SU-DHL-6 (cell line): ENCODE measurements around the gene TBX6.

Experiments
- H2AFZ ChIP-seq: fragments of 200-600 bp; sonication (generic); 2 replicates; pipeline ENCODE4 v1.6.1; 2014; ENCODE audit warnings: low read depth, mild to moderate bottlenecking, moderate library complexity, mixed read lengths, antibody characterized with exemption, low read length; ENCODE audit not compliant: severe bottlenecking
- H3F3A ChIP-seq: fragments of 200-600 bp; shearing (Covaris generic); 2 replicates; pipeline ENCODE4 v1.6.0; 2016; ENCODE audit warnings: antibody characterized with exemption, mild to moderate bottlenecking; ENCODE audit not compliant: insufficient read depth
- H3K27ac ChIP-seq: fragments of 200-600 bp; sonication (generic); 2 replicates; pipeline ENCODE4 v1.5.1; 2016; ENCODE audit warnings: low read depth, mild to moderate bottlenecking, low read length, moderate library complexity, mixed read lengths
- H3K27me3 ChIP-seq: fragments of 200-600 bp; sonication (generic), shearing (Covaris generic); 2 replicates; pipeline ENCODE4 v1.6.0; 2014; ENCODE audit warnings: mild to moderate bottlenecking, low read length
- H3K36me3 ChIP-seq: fragments of 200-600 bp; sonication (generic); 2 replicates; pipeline ENCODE4 v1.6.1; 2014; ENCODE audit warnings: mild to moderate bottlenecking, low read length, mixed read lengths
- H3K4me2 ChIP-seq: fragments of 300-600, 200-600 bp; shearing (Covaris generic), sonication (generic); 2 replicates; pipeline ENCODE4 v1.6.0; 2014; ENCODE audit warnings: low read length, low read depth, mild to moderate bottlenecking; ENCODE audit not compliant: poor library complexity, severe bottlenecking
- H3K4me3 ChIP-seq: fragments of 200-600 bp; sonication (generic); 2 replicates; pipeline ENCODE4 v1.5.1; 2014; ENCODE audit warnings: antibody characterized with exemption, low read length, mild to moderate bottlenecking, mixed read lengths; ENCODE audit not compliant: insufficient read depth, poor library complexity, severe bottlenecking
- H3K79me2 ChIP-seq: fragments of 200-600 bp; sonication (generic); 2 replicates; pipeline ENCODE4 v1.6.1; 2014; ENCODE audit warnings: mild to moderate bottlenecking, low read length, moderate library complexity; ENCODE audit not compliant: insufficient read depth
- H3K9ac ChIP-seq: fragments of 200-600 bp; sonication (generic); 2 replicates; pipeline ENCODE4 v1.7.0; 2014; ENCODE audit warnings: mild to moderate bottlenecking, low read length
- H3K9me2 ChIP-seq: fragments of 200-600 bp; sonication (generic); replicated peaks from 2 replicates; pipeline ENCODE4 v1.6.1; 2014; ENCODE audit warnings: low read length; ENCODE audit not compliant: insufficient read depth
- H3K9me3 ChIP-seq: fragments of 200-600 bp; sonication (generic); 2 replicates; pipeline ENCODE4 v1.6.1; 2014; ENCODE audit warnings: low read length, mixed read lengths; ENCODE audit not compliant: insufficient read depth
- H4K20me1 ChIP-seq: fragments of 200-600 bp; sonication (generic); 2 replicates; pipeline ENCODE4 v1.6.1; 2014; ENCODE audit warnings: low read depth, mild to moderate bottlenecking, antibody characterized with exemption, low read length, moderate library complexity, mixed read lengths
- CTCF ChIP-seq: fragments of 200-600 bp; sonication (generic); IDR thresholded peaks from one replicate; pipeline ENCODE4 v1.5.1; 2017; ENCODE audit warnings: antibody characterized with exemption, mild to moderate bottlenecking, low read length, moderate library complexity; ENCODE audit not compliant: insufficient read depth, poor library complexity, severe bottlenecking
- EZH2phosphoT487 ChIP-seq: fragments of 200-600 bp; sonication (generic), shearing (Covaris generic); conservative IDR thresholded peaks from 2 replicates; pipeline ENCODE4 v1.6.1; 2018; ENCODE audit warnings: mild to moderate bottlenecking, antibody characterized with exemption, low read length, moderate library complexity, mixed read lengths

Gene TBX6

GRCh38 chr16:30054451-30054850, 37.3 kb downstream of the TBX6 start:
- Histone ChIP-seq H3K79me2 (no peaks in the 10 kb centered on the region), H4K20me1 (no peaks in the 10 kb centered on the region), H3K4me2 (no peak overlapping the region), H3K9ac (no peak overlapping the region), H3K9me3 (no peaks in the 10 kb centered on the region), H3K4me3 (no peak overlapping the region), H3F3A (no peaks in the 10 kb centered on the region; the same call in 1 of the 2 replicates), H3K27me3 (no peaks in the 10 kb centered on the region), H2AFZ (no peak overlapping the region), H3K27ac (no peak overlapping the region), H3K9me2 (no peaks in the 10 kb centered on the region), H3K36me3 (no peaks in the 10 kb centered on the region)
- TF ChIP-seq CTCF (no peak), EZH2phosphoT487 (no peak)

GRCh38 chr16:30053376-30054015, 38.2 kb downstream of the TBX6 start:
- Histone ChIP-seq H2AFZ (peak overlapping the region; percentile 89), H3K4me3 (peak overlapping the region; percentile 65), H3K9me3 (no peaks in the 10 kb centered on the region), H3K27me3 (no peaks in the 10 kb centered on the region), H3K79me2 (no peaks in the 10 kb centered on the region), H3F3A (no peaks in the 10 kb centered on the region; the same call in 1 of the 2 replicates), H3K36me3 (no peaks in the 10 kb centered on the region), H3K9ac (peak overlapping the region; percentile 70), H4K20me1 (no peaks in the 10 kb centered on the region), H3K27ac (no peak overlapping the region), H3K9me2 (no peaks in the 10 kb centered on the region), H3K4me2 (peak overlapping the region; percentile 97)
- TF ChIP-seq EZH2phosphoT487 (no peak), CTCF (no peak)

GRCh38 chr16:30052671-30053372, 38.9 kb downstream of the TBX6 start:
- no peaks in the 10 kb centered on the region for H3K27me3 ChIP-seq
- H3K9ac ChIP-seq, result peak overlapping the region; percentile 70
- H3K4me3 ChIP-seq, result peak overlapping the region; percentile 65
- H4K20me1 ChIP-seq, result no peaks in the 10 kb centered on the region
- no peaks in the 10 kb centered on the region for H3K79me2 ChIP-seq
- peak overlapping the region; percentile 69 for H3K27ac ChIP-seq
- H3K9me2 ChIP-seq, result no peaks in the 10 kb centered on the region
- H3K36me3 ChIP-seq, result no peaks in the 10 kb centered on the region
- TF ChIP-seq CTCF, result no peak
- TF ChIP-seq EZH2phosphoT487, result no peak
- peak overlapping the region; percentile 97 for H3K4me2 ChIP-seq
- H3F3A ChIP-seq, result no peaks in the 10 kb centered on the region; the same call in 1 of the 2 replicates
- H3K9me3 ChIP-seq, result no peaks in the 10 kb centered on the region
- H2AFZ ChIP-seq, result peak overlapping the region; percentile 89
